ENCODE data around the gene PAK1.

GRCh38 chr11:77418971-77419597 is 54.8 kb downstream of the PAK1 start:
- TF ChIP-seq CTCF (IDR thresholded peaks at IDR 0.05) (no peak), POLR2A (IDR thresholded peaks at IDR 0.05) (no peak)
